CD8-positive, alpha-beta memory T cell (primary cell): ENCODE data around the gene RIMS4. TPM values are rescaled to one million over a fixed set of nuclear protein-coding genes. Genes with fewer than 3 reads are reported as not detected.

Source experiments
- CTCF ChIA-PET: fragments of 350-600 bp; sonication (Branson Sonifier 250); formaldehyde crosslinking; loops from one replicate; lab custom pipeline; 2021; ENCODE audit warnings: antibody characterized with exemption; lab: Charles Lee
- POLR2A ChIA-PET: fragments of 350-600 bp; sonication (Branson Sonifier 250); formaldehyde crosslinking; loops from one replicate; lab custom pipeline; 2021; ENCODE audit warnings: antibody characterized with exemption; lab: Charles Lee
- DNase-seq, 5 donors: peaks; one replicate each; pipeline versions ENCODE4 v3.0.0 to v3.0.0-alpha.2; 2020 to 2022; ENCODE audit warnings: mixed read lengths in 1 of 5
- H3K27ac ChIP-seq: one replicate; pipeline ENCODE4 v1.7.0; 2013; ENCODE audit warnings: low read depth, mild to moderate bottlenecking, low read length, moderate library complexity
- H3K27me3 ChIP-seq: 2 replicates; pipeline ENCODE4 v1.7.0; 2013; ENCODE audit warnings: low read length, mild to moderate bottlenecking; ENCODE audit not compliant: insufficient read depth, poor library complexity, severe bottlenecking
- H3K36me3 ChIP-seq: 2 replicates; pipeline ENCODE4 v1.7.0; 2013; ENCODE audit warnings: mild to moderate bottlenecking, low read length, moderate library complexity; ENCODE audit not compliant: insufficient read depth
- H3K4me1 ChIP-seq: 2 replicates; pipeline ENCODE4 v1.7.0; 2013; ENCODE audit warnings: mild to moderate bottlenecking, low read length, moderate library complexity; ENCODE audit not compliant: insufficient read depth
- H3K4me3 ChIP-seq: 2 replicates; pipeline ENCODE4 v1.7.0; 2013; ENCODE audit warnings: mild to moderate bottlenecking, low read length
- H3K9me3 ChIP-seq: 2 replicates; pipeline ENCODE4 v1.7.0; 2013; ENCODE audit warnings: mild to moderate bottlenecking, low read length
- H3K27ac Mint-ChIP-seq, 8 donors: one replicate each; pipeline ENCODE4 v1.8.0; 2020 to 2021; ENCODE audit warnings: mixed read lengths in 8 of 8, mild to moderate bottlenecking in 6 of 8, inconsistent platforms in 3 of 8, moderate library complexity in 3 of 8
- H3K27me3 Mint-ChIP-seq, 2 donors: one replicate each; pipeline ENCODE4 v1.8.0; 2020 to 2021; ENCODE audit warnings: mixed read lengths in 2 of 2, mild to moderate bottlenecking in 1 of 2, moderate library complexity in 1 of 2
- H3K36me3 Mint-ChIP-seq, 3 donors: one replicate each; pipeline ENCODE4 v1.8.0; 2020 to 2021; ENCODE audit warnings: mixed read lengths in 3 of 3, inconsistent platforms in 1 of 3, mild to moderate bottlenecking in 1 of 3
- H3K4me1 Mint-ChIP-seq, 3 donors: one replicate each; pipeline ENCODE4 v1.8.0; 2020 to 2021; ENCODE audit warnings: mixed read lengths in 3 of 3, inconsistent platforms in 1 of 3, mild to moderate bottlenecking in 1 of 3
- H3K4me3 Mint-ChIP-seq, 7 donors: one replicate each; pipeline ENCODE4 v1.8.0; 2020 to 2021; ENCODE audit warnings: mixed read lengths in 7 of 7, mild to moderate bottlenecking in 6 of 7, moderate library complexity in 4 of 7, inconsistent platforms in 2 of 7
- H3K9me3 Mint-ChIP-seq, 5 donors: one replicate each; pipeline ENCODE4 v1.8.0; 2020 to 2022; ENCODE audit warnings: mixed read lengths in 5 of 5, mild to moderate bottlenecking in 3 of 5, moderate library complexity in 2 of 5, inconsistent platforms in 1 of 5
- polyA plus RNA-seq: library from polyadenylated mRNA; unstranded; fragments of 300-500 nt; fragmentation: Illumina TruSeq; gene quantifications from one replicate; pipeline ENCODE4 v1.2.3, GENCODE V29; 2021
- total RNA-seq, 2 experiments: library from RNA; stranded (reverse); gene quantifications; one replicate each; pipeline ENCODE4 v1.2.3, GENCODE V29; 2021

The RIMS4 gene
- total and polyA plus RNA-seq, 3 experiments from 2014 or later: not detected

DNA sequence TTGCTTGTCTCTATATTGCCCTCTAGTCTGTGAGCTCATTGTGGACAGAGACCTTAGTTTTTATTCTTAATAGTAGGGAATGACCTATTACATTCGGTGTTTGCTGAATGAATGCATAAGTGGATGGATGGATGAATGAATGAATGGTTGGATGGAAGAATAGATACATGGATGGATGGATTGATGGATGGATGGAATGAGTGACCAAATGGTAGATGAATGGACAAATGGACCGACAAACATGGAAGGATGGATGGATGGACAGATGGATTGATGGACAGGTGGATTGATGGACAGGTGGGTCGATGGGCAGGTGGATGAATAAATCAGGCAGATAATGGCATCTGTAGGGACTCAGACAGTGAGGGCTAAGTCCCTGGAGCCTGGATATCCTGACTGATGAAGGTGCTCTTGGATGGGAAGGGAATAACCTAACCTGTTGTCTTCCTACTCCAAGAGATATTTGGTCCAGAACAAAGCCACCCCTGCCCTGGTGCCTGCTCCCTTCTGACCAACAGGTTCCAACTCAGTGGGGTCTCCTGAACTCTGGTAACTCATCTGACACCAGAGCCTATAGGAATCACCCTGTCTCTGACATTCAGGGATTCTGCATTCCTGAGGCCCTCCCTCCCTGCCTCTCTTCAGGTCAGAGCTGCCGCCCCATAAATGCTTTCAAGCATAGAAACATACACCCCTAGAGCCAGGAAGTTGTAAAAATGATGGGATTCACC, 104.8 kb downstream of the RIMS4 start:
- ChIA-PET POLR2A (no interaction called here), CTCF (interaction anchor here (2.4 kb wide), 1 partner anchor 20 kb away, joined by 7 read pairs; no protein-coding TSS in a partner anchor)
- H3K4me1 ChIP-seq: no peaks in the 10 kb centered on the region
- Mint-ChIP-seq H3K9me3 (no peaks in the 10 kb centered on the region), H3K4me3 (no peak overlapping the region), H3K36me3 (no peaks in the 10 kb centered on the region), H3K27ac (no peak overlapping the region), H3K4me1 (no peaks in the 10 kb centered on the region), H3K27me3 (peaks cover 4 to 13% of the 10 kb centered on the region in 2 donors)
- H3K9me3 ChIP-seq: no peaks in the 10 kb centered on the region
- H3K36me3 ChIP-seq: no peaks in the 10 kb centered on the region
- no peaks in the 10 kb centered on the region for H3K27me3 ChIP-seq
- H3K4me3 ChIP-seq: no peak overlapping the region
- H3K27ac ChIP-seq: no peak overlapping the region
- no peak for DNase-seq

DNA sequence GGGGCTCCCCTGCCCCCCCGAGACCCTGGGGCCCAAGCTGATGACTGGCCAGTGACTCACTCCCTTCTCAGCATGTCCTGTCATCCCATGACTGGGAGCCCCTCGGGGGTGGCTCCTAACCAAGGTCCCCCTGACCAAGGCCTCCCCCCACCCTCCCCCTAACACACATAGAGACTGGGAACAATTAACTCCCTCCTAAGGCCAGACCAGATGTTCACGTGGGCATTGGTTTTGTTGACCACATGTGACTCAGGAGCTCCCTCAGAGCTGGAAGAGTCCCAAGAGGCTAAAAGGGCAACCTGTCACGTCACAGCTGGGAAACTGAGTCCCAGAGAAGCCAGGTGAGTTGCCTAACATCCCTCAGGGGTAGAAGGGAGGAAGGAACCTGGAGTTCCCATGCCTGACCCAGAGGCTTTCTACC, 105.8 kb downstream of the RIMS4 start:
- no peaks in the 10 kb centered on the region for H3K9me3 ChIP-seq
- DNase-seq: no peak
- no peak overlapping the region for H3K27ac ChIP-seq
- no peaks in the 10 kb centered on the region for H3K9me3 Mint-ChIP-seq
- H3K27me3 Mint-ChIP-seq: peaks cover 4 to 13% of the 10 kb centered on the region in 2 donors
- ChIA-PET CTCF (interaction anchor here (1.5 to 2.4 kb wide), 2 partner anchors 19 to 21 kb away, joined by 5 to 7 read pairs; no protein-coding TSS in a partner anchor), POLR2A (no interaction called here)
- H3K4me1 Mint-ChIP-seq: no peaks in the 10 kb centered on the region
- no peak overlapping the region for H3K4me3 ChIP-seq
- H3K4me1 ChIP-seq: no peaks in the 10 kb centered on the region
- H3K4me3 Mint-ChIP-seq: no peak overlapping the region
- no peaks in the 10 kb centered on the region for H3K27me3 ChIP-seq
- H3K27ac Mint-ChIP-seq: peak overlapping the region in 1 of 8 donors; percentile 35
- H3K36me3 Mint-ChIP-seq: no peaks in the 10 kb centered on the region
- no peaks in the 10 kb centered on the region for H3K36me3 ChIP-seq

DNA sequence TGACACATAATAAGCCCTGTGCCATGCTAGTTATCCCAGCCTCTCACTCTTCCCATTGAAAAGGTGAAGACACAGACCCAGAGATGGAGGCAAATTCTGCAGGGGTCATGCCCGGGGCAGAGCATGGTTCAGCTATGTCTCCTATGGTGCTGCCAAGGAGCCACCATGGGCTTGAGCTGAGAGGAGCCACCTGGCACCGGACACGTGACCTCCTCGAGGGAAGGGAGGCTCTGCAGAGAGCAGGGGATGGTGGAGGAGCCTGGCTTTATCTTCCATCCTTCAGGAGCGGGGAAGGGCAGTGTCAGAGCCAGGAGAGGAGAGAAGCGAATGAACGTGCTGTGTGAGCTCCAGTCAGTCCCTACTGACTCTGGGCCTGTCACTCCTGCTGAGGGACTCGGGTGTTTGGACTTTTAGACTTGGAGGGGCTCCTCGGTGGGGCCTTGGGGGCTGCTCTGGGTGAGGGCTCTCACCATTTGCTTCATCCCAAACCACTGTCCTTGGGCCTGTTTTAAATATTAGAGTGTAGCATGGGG, 106.3 kb downstream of the RIMS4 start:
- Mint-ChIP-seq H3K4me1 (no peaks in the 10 kb centered on the region), H3K4me3 (no peak overlapping the region), H3K27me3 (peaks cover 4 to 13% of the 10 kb centered on the region in 2 donors), H3K27ac (no peak overlapping the region), H3K9me3 (no peaks in the 10 kb centered on the region), H3K36me3 (no peaks in the 10 kb centered on the region)
- no peak for DNase-seq
- Histone ChIP-seq H3K4me3 (no peak overlapping the region), H3K9me3 (no peaks in the 10 kb centered on the region), H3K27ac (no peak overlapping the region), H3K4me1 (no peaks in the 10 kb centered on the region), H3K27me3 (no peaks in the 10 kb centered on the region), H3K36me3 (no peaks in the 10 kb centered on the region)
- ChIA-PET POLR2A (no interaction called here), CTCF (interaction anchor here (1.1 to 1.5 kb wide), 2 partner anchors 19 to 21 kb away, joined by 3 to 5 read pairs; no protein-coding TSS in a partner anchor)

DNA sequence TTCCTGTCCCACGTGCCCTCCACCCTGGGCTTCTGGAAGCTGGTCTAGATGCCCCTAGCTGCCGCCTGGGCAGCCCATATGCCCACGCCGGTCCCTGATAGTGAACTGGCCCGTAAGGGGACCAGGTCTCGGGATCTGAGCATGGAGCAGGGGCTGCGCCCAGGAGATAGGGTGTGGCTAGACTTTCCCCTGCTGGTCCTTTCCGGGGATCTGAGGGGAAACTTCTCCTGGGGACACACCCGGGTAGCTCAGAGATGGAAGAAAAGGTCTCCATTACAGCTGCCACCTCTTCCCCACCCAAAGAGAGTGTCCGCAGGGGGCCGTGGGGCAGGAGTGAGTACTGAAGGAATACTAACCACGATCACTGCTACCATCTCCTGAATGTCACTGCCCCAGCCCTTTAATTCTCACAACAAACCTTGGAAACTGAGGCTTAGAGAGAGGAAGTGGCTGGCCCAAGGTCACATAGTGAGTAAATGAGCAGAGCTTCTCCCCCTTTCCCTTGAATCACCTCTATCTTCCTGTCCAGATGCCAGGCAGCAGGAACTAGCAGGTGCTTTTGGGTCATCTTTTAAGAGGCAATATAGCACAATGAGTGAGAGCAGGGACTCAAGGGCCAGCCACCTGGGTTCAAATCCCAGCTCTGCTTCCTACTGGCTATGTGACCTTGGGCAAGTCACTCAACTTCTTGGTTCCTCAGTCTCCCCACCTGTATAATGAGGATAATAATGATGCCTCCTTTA, 107.0 kb downstream of the RIMS4 start:
- no peaks in the 10 kb centered on the region for H3K36me3 Mint-ChIP-seq
- H3K4me1 Mint-ChIP-seq: no peaks in the 10 kb centered on the region
- H3K27me3 ChIP-seq: no peaks in the 10 kb centered on the region

DNA sequence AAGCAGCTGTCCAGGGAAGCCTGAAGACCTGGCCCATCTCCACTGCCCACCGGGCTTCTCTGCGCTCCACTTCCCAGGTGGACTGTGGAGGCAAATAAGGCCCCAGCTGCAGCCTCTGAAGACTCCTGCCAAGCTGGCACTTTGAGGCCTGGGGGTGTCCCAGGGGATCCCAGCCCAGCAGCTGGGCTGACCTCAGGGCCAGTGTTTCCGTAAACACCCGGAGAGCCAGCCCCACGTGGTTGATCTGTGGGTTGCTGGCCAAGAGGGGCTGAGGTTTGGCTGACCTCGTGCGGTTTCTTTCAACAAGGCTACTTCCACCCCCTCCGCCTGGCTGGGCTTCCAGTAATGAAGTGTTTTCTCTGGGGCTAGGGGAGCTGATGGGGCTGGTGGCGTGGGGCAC, 107.6 kb downstream of the RIMS4 start:
- CTCF ChIA-PET: no interaction called here

More for the DNA sequence above, 107.0 kb downstream of the RIMS4 start:
- H3K4me1 ChIP-seq: no peaks in the 10 kb centered on the region
- H3K36me3 ChIP-seq: no peaks in the 10 kb centered on the region
- DNase-seq: no peak
- H3K4me3 Mint-ChIP-seq: no peak overlapping the region
- no peaks in the 10 kb centered on the region for H3K9me3 Mint-ChIP-seq
- CTCF ChIA-PET: interaction anchor here (1.1 to 1.5 kb wide), 2 partner anchors 18 to 20 kb away, joined by 3 to 5 read pairs; no protein-coding TSS in a partner anchor
- no peak overlapping the region for H3K4me3 ChIP-seq
- no peaks in the 10 kb centered on the region for H3K9me3 ChIP-seq
- POLR2A ChIA-PET: no interaction called here
- peaks cover 4 to 13% of the 10 kb centered on the region in 2 donors for H3K27me3 Mint-ChIP-seq
- no peak overlapping the region for H3K27ac ChIP-seq
- H3K27ac Mint-ChIP-seq: no peak overlapping the region

DNA sequence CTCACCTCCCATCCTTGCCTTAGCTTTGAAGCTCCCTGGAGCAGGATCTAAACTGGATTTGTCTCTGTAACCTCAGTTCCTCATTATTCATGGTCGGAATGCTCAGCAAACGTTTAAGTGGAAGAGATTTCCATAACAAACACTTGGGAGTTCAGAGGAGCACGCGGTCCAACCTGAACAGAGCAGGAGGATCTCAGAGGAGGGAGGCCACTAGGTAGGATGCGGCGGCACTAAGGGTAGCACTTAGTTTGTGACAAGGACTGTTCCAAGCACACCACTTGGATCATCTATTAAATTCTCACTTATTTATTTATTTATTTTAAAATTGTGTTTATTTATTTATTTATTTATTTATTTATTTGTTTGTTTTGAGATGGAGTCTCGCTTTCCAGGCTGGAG, 108.5 kb downstream of the RIMS4 start:
- H3K4me3 Mint-ChIP-seq: no peak overlapping the region
- no peaks in the 10 kb centered on the region for H3K9me3 ChIP-seq
- H3K4me3 ChIP-seq: no peak overlapping the region
- H3K27ac Mint-ChIP-seq: no peak overlapping the region
- H3K9me3 Mint-ChIP-seq: no peaks in the 10 kb centered on the region
- H3K36me3 ChIP-seq: no peaks in the 10 kb centered on the region
- no peaks in the 10 kb centered on the region for H3K4me1 Mint-ChIP-seq
- peaks cover 4 to 13% of the 10 kb centered on the region in 2 donors for H3K27me3 Mint-ChIP-seq
- H3K4me1 ChIP-seq: no peaks in the 10 kb centered on the region
- H3K36me3 Mint-ChIP-seq: no peaks in the 10 kb centered on the region
- ChIA-PET CTCF (no interaction called here), POLR2A (no interaction called here)
- H3K27me3 ChIP-seq: no peaks in the 10 kb centered on the region
- DNase-seq: no peak
- no peak overlapping the region for H3K27ac ChIP-seq

More for the DNA sequence above, 107.6 kb downstream of the RIMS4 start:
- Histone ChIP-seq H3K36me3 (no peaks in the 10 kb centered on the region), H3K27me3 (no peaks in the 10 kb centered on the region), H3K4me1 (no peaks in the 10 kb centered on the region), H3K4me3 (no peak overlapping the region), H3K9me3 (no peaks in the 10 kb centered on the region), H3K27ac (no peak overlapping the region)
- no peaks in the 10 kb centered on the region for H3K9me3 Mint-ChIP-seq
- H3K36me3 Mint-ChIP-seq: no peaks in the 10 kb centered on the region
- POLR2A ChIA-PET: no interaction called here
- H3K27me3 Mint-ChIP-seq: peaks cover 4 to 13% of the 10 kb centered on the region in 2 donors
- H3K4me3 Mint-ChIP-seq: no peak overlapping the region
- no peak overlapping the region for H3K27ac Mint-ChIP-seq
- no peak for DNase-seq
- H3K4me1 Mint-ChIP-seq: no peaks in the 10 kb centered on the region
